K562 (cell line): Measurements from ENCODE around the gene NFATC2. TPM values are rescaled to one million over a fixed set of nuclear protein-coding genes. Genes with fewer than 3 reads are reported as not detected.

ENCODE experiments used
- CBFA2T3 ChIP-seq: fragments of 450-650 bp; IDR thresholded peaks from 2 replicates; pipeline ENCODE4 v1.6.1; 2017
- CHD2 ChIP-seq: IDR thresholded peaks from 2 replicates; pipeline ENCODE4 v1.6.1; 2011; ENCODE audit warnings: low read depth, low read length
- CREBBP ChIP-seq: IDR thresholded peaks from one replicate; pipeline ENCODE4 v1.6.1; 2012; ENCODE audit warnings: low read depth, mild to moderate bottlenecking, control low read depth, inconsistent platforms, low read length
- E2F8 ChIP-seq: fragments of 450-650 bp; IDR thresholded peaks from 2 replicates; pipeline ENCODE4 v1.7.1; 2018; ENCODE audit warnings: mild to moderate bottlenecking, low read depth; ENCODE audit not compliant: partially characterized antibody
- MLLT1 ChIP-seq, 2 experiments: fragments of 450-650 bp; IDR thresholded peaks; 2 replicates each; pipeline ENCODE4 v1.6.1; 2016
- NFIC ChIP-seq: fragments of 450-650 bp; IDR thresholded peaks from 2 replicates; pipeline ENCODE4 v1.6.1; 2017; ENCODE audit warnings: mild to moderate bottlenecking, inconsistent platforms
- TAF15 ChIP-seq: fragments of 200-400 bp; formaldehyde crosslinking; IDR thresholded peaks from 2 replicates; pipeline ENCODE4 v1.6.1; 2017; ENCODE audit warnings: mild to moderate bottlenecking, low read depth, low read length, moderate library complexity
- ZHX1 ChIP-seq: fragments of 150-350 bp; conservative IDR thresholded peaks from 2 replicates; pipeline ENCODE4 v1.6.1; 2014; ENCODE audit warnings: low read length
- ZNF175 ChIP-seq: fragments of 200-800 bp; sonication (Bioruptor generic); IDR thresholded peaks from 2 replicates; pipeline ENCODE4 v1.6.1; 2016; ENCODE audit warnings: low read depth, mild to moderate bottlenecking, missing genetic modification characterization, missing compliant biosample characterization
- ZNF449 ChIP-seq: fragments of 250-450 bp; sonication (Bioruptor Pico); IDR thresholded peaks from 2 replicates; pipeline ENCODE4 v1.8.0; 2022; ENCODE audit warnings: moderate library complexity, mild to moderate bottlenecking, inconsistent platforms
- polyA plus RNA-seq, 8 experiments: library from polyadenylated mRNA; depleted of rRNA in 4 of 8; stranded (reverse) in 5 of 8; unstranded in 3 of 8; fragments of >200 nt; fragmentation: Nextera tagmentation in 2 of 8; fragmentation: Illumina TruSeq in 1 of 8; extraction: Ambion mirVana in 2 of 8; extraction: Trizol in 1 of 8; gene quantifications; 2 replicates each; pipeline versions ENCODE4 v1.2.1 to v1.2.3, GENCODE V29; 2011 to 2014; ENCODE audit warnings: inconsistent platforms in 1 of 8, missing spikeins in 1 of 8
- total RNA-seq, 7 experiments: library from RNA; depleted of rRNA in 6 of 7; stranded (reverse); fragments of >200 nt in 6 of 7; fragmentation: Illumina TruSeq in 2 of 7; extraction: Trizol in 2 of 7; gene quantifications; 2 replicates each; pipeline versions ENCODE4 v1.2.1 to v1.2.3, GENCODE V29; 2011 to 2021; ENCODE audit warnings: low replicate concordance in 1 of 7
- TF ChIP-seq, protein P1 (sequence below), 2 experiments: fragments of 200-800 bp in 1 of 2; sonication (Bioruptor generic) in 1 of 2; sonication (generic) in 1 of 2; formaldehyde crosslinking in 1 of 2; IDR thresholded peaks in 1 of 2; conservative IDR thresholded peaks in 1 of 2; 2 replicates each; pipeline versions ENCODE4 v1.5.0 to v1.6.1; 2016 to 2020; ENCODE audit warnings: missing compliant biosample characterization in 1 of 2, missing genetic modification characterization in 1 of 2, missing genetic modification reagents in 1 of 2
- TF ChIP-seq, protein P2 (sequence below): sonication (generic); formaldehyde crosslinking; IDR thresholded peaks from 2 replicates; pipeline ENCODE4 v1.8.1; 2022; ENCODE audit warnings: missing genetic modification reagents
- TF ChIP-seq, protein P3 (sequence below): fragments of 450-650 bp; conservative IDR thresholded peaks from 2 replicates; pipeline ENCODE4 v1.6.1; 2016; ENCODE audit warnings: missing genetic modification characterization, low read depth, mild to moderate bottlenecking, missing compliant biosample characterization, moderate library complexity

Gene NFATC2
- total and polyA plus RNA-seq, 9 of the 15 experiments (the other 6 are each of a cell fraction or from before 2014, with no cell fraction given), result 1.9 to 11.2 (median 3.0) TPM

GRCh38 chr20:51541189-51542032, 1.1 kb downstream of the NFATC2 start (continued):
- TF ChIP-seq, protein P1, sequence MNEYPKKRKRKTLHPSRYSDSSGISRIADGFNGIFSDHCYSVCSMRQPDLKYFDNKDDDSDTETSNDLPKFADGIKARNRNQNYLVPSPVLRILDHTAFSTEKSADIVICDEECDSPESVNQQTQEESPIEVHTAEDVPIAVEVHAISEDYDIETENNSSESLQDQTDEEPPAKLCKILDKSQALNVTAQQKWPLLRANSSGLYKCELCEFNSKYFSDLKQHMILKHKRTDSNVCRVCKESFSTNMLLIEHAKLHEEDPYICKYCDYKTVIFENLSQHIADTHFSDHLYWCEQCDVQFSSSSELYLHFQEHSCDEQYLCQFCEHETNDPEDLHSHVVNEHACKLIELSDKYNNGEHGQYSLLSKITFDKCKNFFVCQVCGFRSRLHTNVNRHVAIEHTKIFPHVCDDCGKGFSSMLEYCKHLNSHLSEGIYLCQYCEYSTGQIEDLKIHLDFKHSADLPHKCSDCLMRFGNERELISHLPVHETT (CRISPR knock-in tag; conservative IDR thresholded peaks at IDR 0.05 in 1 of 2, IDR thresholded peaks at IDR 0.05 in 1 of 2), result no peak
- TF ChIP-seq ZHX1, result no peak
- TF ChIP-seq, protein P2, sequence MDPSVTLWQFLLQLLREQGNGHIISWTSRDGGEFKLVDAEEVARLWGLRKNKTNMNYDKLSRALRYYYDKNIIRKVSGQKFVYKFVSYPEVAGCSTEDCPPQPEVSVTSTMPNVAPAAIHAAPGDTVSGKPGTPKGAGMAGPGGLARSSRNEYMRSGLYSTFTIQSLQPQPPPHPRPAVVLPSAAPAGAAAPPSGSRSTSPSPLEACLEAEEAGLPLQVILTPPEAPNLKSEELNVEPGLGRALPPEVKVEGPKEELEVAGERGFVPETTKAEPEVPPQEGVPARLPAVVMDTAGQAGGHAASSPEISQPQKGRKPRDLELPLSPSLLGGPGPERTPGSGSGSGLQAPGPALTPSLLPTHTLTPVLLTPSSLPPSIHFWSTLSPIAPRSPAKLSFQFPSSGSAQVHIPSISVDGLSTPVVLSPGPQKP (CRISPR knock-in tag), result no peak
- TF ChIP-seq CBFA2T3, result peak; percentile 69
- TF ChIP-seq, protein P3, sequence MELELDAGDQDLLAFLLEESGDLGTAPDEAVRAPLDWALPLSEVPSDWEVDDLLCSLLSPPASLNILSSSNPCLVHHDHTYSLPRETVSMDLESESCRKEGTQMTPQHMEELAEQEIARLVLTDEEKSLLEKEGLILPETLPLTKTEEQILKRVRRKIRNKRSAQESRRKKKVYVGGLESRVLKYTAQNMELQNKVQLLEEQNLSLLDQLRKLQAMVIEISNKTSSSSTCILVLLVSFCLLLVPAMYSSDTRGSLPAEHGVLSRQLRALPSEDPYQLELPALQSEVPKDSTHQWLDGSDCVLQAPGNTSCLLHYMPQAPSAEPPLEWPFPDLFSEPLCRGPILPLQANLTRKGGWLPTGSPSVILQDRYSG, result no peak
- TF ChIP-seq MLLT1 (IDR thresholded peaks at IDR 0.05), result peak in 1 of 2 experiments; percentile 88; a peak in 2 of 4 replicates
- TF ChIP-seq E2F8, result no peak
- TF ChIP-seq TAF15, result no peak
- peak; percentile 97; the same call in 1 of the 2 replicates for TF ChIP-seq ZNF449 (CRISPR knock-in tag)
- no peak; the same call in 1 of the 2 replicates for TF ChIP-seq NFIC
- TF ChIP-seq CHD2, result no peak
- TF ChIP-seq ZNF175 (CRISPR knock-in tag), result no peak
- no peak for TF ChIP-seq CREBBP
